ENCODE measurements around the gene ACOXL. TPM values are rescaled to one million over a fixed set of nuclear protein-coding genes. Genes with fewer than 3 reads are reported as not detected.

The ACOXL gene
- total and polyA plus RNA-seq, 8 donors, result 4.7 to 30.3 (median 8.3) TPM

DNA sequence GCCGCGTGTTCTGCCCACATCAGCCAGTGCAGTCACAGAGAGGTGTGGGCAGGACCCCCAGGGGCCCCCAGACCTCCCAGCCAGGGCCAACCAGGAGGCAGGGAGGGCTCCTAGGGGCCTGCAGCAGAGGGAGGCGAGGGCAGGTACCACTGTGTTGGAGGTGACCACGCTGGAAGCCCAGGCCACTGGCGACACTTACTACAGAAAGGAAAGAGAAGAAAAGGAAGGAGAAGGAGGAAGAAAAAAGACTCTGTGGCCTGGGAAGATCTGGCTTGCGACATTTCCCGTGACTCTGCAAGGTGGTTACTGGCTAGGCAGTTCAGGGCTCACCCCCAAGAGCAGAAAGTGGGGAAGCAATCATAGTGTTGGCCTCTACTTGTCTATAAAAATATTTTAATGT, 290.3 kb downstream of the ACOXL start:
- DNase-seq (peak in 1 of 4 donors; percentile 71), ATAC-seq (no peak)
- Histone ChIP-seq H3K4me3 (no peak overlapping the region), H3K36me3 (no peaks in the 10 kb centered on the region), H3K27ac (peak overlapping the region in 1 of 2 donors; percentile 81), H3K4me1 (peaks cover 0 to 18% of the 10 kb centered on the region in 2 donors), H3K9me3 (no peaks in the 10 kb centered on the region), H3K27me3 (no peaks in the 10 kb centered on the region)
- TF ChIP-seq, protein P1, sequence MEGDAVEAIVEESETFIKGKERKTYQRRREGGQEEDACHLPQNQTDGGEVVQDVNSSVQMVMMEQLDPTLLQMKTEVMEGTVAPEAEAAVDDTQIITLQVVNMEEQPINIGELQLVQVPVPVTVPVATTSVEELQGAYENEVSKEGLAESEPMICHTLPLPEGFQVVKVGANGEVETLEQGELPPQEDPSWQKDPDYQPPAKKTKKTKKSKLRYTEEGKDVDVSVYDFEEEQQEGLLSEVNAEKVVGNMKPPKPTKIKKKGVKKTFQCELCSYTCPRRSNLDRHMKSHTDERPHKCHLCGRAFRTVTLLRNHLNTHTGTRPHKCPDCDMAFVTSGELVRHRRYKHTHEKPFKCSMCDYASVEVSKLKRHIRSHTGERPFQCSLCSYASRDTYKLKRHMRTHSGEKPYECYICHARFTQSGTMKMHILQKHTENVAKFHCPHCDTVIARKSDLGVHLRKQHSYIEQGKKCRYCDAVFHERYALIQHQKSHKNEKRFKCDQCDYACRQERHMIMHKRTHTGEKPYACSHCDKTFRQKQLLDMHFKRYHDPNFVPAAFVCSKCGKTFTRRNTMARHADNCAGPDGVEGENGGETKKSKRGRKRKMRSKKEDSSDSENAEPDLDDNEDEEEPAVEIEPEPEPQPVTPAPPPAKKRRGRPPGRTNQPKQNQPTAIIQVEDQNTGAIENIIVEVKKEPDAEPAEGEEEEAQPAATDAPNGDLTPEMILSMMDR (IDR thresholded peaks at IDR 0.05), result no peak
- intact Hi-C loops (cut with DNase I), result no loop called here

GRCh38 chr2:111024496-111024895, 292.1 kb downstream of the ACOXL start:
- intact Hi-C loops (cut with DNase I), result no loop called here
- Histone ChIP-seq H3K27me3 (no peaks in the 10 kb centered on the region), H3K9me3 (peaks cover 0 to 4% of the 10 kb centered on the region in 2 donors), H3K4me3 (no peak overlapping the region), H3K27ac (no peak overlapping the region), H3K36me3 (no peaks in the 10 kb centered on the region), H3K4me1 (peaks cover 0 to 23% of the 10 kb centered on the region in 2 donors)
- ATAC-seq (no peak), DNase-seq (no peak)
- TF ChIP-seq, protein P1 (IDR thresholded peaks at IDR 0.05), result no peak

- Histone ChIP-seq H3K9me3 (peaks cover 0 to 4% of the 10 kb centered on the region in 2 donors), H3K27me3 (no peaks in the 10 kb centered on the region), H3K36me3 (no peaks in the 10 kb centered on the region), H3K4me1 (peaks cover 0 to 31% of the 10 kb centered on the region in 2 donors), H3K27ac (no peak overlapping the region), H3K4me3 (no peak overlapping the region)
- ATAC-seq (no peak), DNase-seq (no peak)
- TF ChIP-seq, protein P1 (IDR thresholded peaks at IDR 0.05), result no peak
- intact Hi-C loops (cut with DNase I), result no loop called here
Observed at GRCh38 chr2:111025288-111025687, 292.9 kb downstream of the ACOXL start.

DNA sequence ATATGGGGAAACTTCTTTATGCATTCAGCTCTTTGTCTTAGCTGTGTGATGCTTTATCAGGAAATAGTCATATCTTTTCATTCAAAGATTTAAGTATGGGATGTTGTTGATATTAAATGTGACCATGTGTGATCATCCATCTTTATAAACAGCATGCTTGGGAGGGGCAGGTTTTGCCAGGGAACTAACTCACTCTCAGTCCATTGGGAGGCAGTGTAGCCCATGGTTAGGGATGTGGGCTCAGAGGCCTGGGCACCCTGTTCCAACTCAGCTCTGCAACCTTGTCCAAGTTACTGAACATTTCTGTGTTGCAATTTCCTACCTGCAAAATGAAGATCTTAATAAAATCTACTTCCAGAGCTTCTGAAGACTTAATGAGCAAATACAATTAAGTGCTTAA, 296.3 kb downstream of the ACOXL start:
- H3K27ac ChIP-seq, result peak overlapping the region in 1 of 2 donors; percentile 13
- no peak for DNase-seq
- intact Hi-C loops (cut with DNase I), result no loop called here
- peaks cover 7 to 52% of the 10 kb centered on the region in 2 donors for H3K4me1 ChIP-seq
- no peak for ATAC-seq
- no peaks in the 10 kb centered on the region for H3K36me3 ChIP-seq
- H3K9me3 ChIP-seq, result peaks cover 0 to 4% of the 10 kb centered on the region in 2 donors
- no peak overlapping the region for H3K4me3 ChIP-seq
- TF ChIP-seq, protein P1 (IDR thresholded peaks at IDR 0.05), result no peak
- H3K27me3 ChIP-seq, result no peaks in the 10 kb centered on the region

DNA sequence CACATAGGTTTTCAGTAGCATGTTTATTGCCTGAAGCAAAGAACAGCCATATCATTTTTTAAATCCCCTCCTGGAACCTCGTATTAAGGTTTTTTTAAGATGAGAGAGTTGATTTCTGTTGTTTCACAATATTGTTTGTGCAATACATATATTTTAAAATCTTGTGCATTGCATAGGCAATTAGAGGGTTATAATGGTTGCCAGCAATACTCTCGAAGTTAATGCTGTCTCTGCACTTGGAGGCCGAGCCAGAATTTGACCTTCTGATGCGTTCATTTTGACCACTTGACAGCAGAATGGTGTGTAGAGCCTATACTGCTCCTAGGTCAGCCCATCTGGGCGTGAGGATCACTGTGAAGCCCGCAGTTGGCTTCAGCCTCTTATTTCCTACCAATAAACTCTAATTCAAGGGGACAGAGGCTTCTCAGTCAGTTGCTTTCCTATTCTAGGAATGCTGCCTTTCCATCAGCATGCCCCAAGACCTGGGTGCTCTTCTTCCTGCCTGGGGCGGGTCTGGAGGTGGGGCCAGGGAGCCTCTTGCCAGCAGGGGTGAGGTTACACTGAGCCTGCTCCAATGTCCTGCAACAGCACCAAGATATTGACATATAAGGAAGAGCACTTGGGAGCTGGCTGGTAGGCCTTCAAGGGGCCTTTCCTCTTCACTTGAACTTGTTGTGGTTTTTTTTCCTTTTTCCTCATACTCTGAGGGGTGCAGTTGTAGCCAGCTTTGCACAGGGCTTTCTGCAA, 297.0 kb downstream of the ACOXL start:
- Histone ChIP-seq H3K4me3 (no peak overlapping the region), H3K4me1 (peaks cover 7 to 52% of the 10 kb centered on the region in 2 donors), H3K27me3 (no peaks in the 10 kb centered on the region), H3K36me3 (no peaks in the 10 kb centered on the region), H3K9me3 (peaks cover 0 to 4% of the 10 kb centered on the region in 2 donors), H3K27ac (peak overlapping the region in 1 of 2 donors; percentile 13)
- ATAC-seq (peak; percentile 84), DNase-seq (peak; percentile 53 to 72 (median 66))
- intact Hi-C loops (cut with DNase I), result no loop called here
- TF ChIP-seq, protein P1 (IDR thresholded peaks at IDR 0.05), result no peak

Measured in left lung (tissue), 10 donors.